ENCODE results near the gene OLA1. TPM values are rescaled to one million over a fixed set of nuclear protein-coding genes. Genes with fewer than 3 reads are reported as not detected.

OLA1 gene
- polyA plus RNA-seq, 1 experiment, result 36.7 TPM

DNA sequence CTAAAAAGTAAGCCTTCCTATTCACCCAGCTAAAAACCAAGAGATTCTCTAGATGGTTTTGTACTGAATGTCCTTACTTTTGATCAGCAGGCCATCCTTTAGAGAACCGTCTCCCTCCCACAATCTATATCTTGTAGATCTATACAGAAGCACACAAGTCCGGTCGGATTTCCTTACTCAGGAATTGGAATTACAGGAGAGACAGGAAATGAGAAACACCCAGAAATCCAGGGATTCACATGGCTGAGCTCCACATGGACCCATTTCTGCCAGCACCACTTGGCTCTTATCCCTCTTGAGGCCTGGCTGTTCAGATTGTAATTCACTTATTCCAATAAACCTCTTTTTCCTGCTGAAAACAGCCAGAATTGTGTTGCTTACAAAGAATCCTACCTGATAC, 4.5 kb downstream of the OLA1 start:
- Histone ChIP-seq H3K36me3 (ENCODE audit: control insufficient read depth, insufficient read depth, low read length) (peaks cover 2% of the 10 kb centered on the region; the same call in 1 of the 2 replicates), H3K4me3 (ENCODE audit: low read depth, low read length) (no peak overlapping the region), H3K27me3 (ENCODE audit: control insufficient read depth, insufficient read depth, low read length) (no peaks in the 10 kb centered on the region)
- ChIA-PET CTCF (no interaction called here), POLR2A (no interaction called here)
- DNase-seq (ENCODE audit: low read depth), result no peak
- TF ChIP-seq, protein P1, sequence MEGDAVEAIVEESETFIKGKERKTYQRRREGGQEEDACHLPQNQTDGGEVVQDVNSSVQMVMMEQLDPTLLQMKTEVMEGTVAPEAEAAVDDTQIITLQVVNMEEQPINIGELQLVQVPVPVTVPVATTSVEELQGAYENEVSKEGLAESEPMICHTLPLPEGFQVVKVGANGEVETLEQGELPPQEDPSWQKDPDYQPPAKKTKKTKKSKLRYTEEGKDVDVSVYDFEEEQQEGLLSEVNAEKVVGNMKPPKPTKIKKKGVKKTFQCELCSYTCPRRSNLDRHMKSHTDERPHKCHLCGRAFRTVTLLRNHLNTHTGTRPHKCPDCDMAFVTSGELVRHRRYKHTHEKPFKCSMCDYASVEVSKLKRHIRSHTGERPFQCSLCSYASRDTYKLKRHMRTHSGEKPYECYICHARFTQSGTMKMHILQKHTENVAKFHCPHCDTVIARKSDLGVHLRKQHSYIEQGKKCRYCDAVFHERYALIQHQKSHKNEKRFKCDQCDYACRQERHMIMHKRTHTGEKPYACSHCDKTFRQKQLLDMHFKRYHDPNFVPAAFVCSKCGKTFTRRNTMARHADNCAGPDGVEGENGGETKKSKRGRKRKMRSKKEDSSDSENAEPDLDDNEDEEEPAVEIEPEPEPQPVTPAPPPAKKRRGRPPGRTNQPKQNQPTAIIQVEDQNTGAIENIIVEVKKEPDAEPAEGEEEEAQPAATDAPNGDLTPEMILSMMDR (IDR thresholded peaks at IDR 0.05; ENCODE audit: insufficient read depth, low read depth, low read length), result no peak

DNA sequence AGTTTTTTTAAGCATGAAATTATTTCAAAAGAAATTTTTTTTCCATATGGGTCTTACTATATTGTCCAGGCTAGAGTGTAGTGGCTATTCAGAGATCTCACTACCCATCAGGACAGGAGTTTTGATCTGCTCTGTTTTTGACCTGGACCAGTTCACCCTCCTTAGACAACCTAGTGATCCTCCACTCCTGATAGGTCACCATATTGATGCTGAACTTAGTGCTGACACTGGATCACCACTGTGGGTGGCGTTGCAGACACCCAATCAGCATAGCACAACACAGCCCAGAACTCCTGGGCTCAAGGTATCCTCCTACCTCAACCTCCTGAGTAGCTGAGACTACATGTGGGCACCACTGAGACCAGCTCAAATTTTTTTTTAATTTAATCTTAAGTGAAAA, 8.2 kb downstream of the OLA1 start:
- Histone ChIP-seq H3K4me3 (ENCODE audit: low read depth, low read length) (no peak overlapping the region), H3K36me3 (ENCODE audit: control insufficient read depth, insufficient read depth, low read length) (peaks cover 2% of the 10 kb centered on the region; the same call in 1 of the 2 replicates), H3K27me3 (ENCODE audit: control insufficient read depth, insufficient read depth, low read length) (no peaks in the 10 kb centered on the region)
- TF ChIP-seq, protein P1 (IDR thresholded peaks at IDR 0.05; ENCODE audit: insufficient read depth, low read depth, low read length), result no peak
- CTCF ChIA-PET, result no interaction called here
- POLR2A ChIA-PET, result no interaction called here
- no peak for DNase-seq (ENCODE audit: low read depth)

DNA sequence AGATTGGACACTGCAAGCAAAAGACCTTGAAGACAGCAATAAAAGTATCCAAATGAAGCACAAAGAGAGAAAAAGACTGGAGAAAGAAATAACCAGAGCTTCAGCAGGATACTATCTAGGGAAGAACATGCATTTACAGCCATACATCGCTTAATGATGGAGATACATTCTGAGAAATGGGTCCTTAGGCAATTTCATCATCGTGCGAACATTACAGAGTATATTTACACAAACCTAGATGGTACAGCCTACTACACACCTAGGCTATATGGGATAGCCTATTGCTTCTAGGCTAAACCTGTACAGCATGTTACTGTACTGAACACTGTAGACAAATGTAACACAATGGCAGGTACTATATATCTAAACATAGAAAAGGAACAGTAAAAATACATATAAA, 11.9 kb downstream of the OLA1 start:
- ChIA-PET CTCF (interaction anchor here (1.1 to 1.4 kb wide), 3 partner anchors 9 to 13 kb away, joined by 3 to 4 read pairs (median 3); no protein-coding TSS in a partner anchor), POLR2A (no interaction called here)
- H3K27me3 ChIP-seq (ENCODE audit: control insufficient read depth, insufficient read depth, low read length), result no peaks in the 10 kb centered on the region
- TF ChIP-seq, protein P1 (IDR thresholded peaks at IDR 0.05; ENCODE audit: insufficient read depth, low read depth, low read length), result no peak
- no peaks in the 10 kb centered on the region for H3K36me3 ChIP-seq (ENCODE audit: control insufficient read depth, insufficient read depth, low read length)
- H3K4me3 ChIP-seq (ENCODE audit: low read depth, low read length), result no peak overlapping the region
- DNase-seq (ENCODE audit: low read depth), result no peak

DNA sequence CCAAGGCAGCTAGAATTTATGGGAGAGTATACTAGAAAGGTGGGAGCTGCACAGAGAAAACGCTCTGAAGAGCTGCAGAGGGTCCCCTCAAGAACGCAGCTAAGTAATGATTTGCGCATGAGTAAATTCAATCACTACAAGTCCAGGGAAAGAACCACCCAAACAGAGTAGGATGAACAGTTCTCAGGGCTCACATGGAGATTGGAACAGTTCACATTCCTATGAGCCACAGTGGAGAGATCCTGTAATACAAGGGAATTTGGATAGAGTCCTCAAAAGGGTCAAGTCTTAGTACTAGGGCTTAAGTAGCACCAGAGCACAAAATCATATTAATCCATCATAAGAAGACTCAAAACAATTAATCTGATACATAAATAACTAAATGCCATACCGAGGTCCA, 12.7 kb downstream of the OLA1 start:
- H3K4me3 ChIP-seq (ENCODE audit: low read depth, low read length), result no peak overlapping the region
- ChIA-PET CTCF (interaction anchor here (1.4 kb wide), 1 partner anchor 9 kb away, joined by 3 read pairs; no protein-coding TSS in a partner anchor), POLR2A (no interaction called here)
- no peak for DNase-seq (ENCODE audit: low read depth)
- no peaks in the 10 kb centered on the region for H3K36me3 ChIP-seq (ENCODE audit: control insufficient read depth, insufficient read depth, low read length)
- TF ChIP-seq, protein P1 (IDR thresholded peaks at IDR 0.05; ENCODE audit: insufficient read depth, low read depth, low read length), result no peak
- no peaks in the 10 kb centered on the region for H3K27me3 ChIP-seq (ENCODE audit: control insufficient read depth, insufficient read depth, low read length)

DNA sequence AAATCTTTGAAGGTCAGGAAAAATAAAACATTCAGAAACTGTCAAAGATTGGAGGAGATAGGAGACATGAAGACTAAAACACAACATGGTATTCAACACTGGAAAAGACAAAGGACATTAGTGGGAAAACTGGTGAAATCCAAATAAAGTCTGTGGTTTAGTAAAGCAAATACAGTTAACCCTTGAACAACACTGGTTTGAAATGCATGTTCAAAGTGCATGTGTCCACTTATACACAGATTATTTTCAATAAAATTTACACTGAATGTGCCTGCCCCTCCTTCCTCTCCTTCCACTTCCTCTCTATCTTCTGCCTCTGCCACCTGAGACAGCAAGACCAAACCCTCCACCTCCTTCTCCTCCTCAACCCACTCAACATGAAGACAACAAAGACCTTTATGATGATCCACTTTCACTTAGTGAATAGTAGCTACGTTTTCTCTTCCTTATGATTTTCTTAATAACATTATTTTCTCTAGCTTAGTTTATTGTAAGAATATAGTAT, 14.5 kb downstream of the OLA1 start:
- POLR2A ChIA-PET, result no interaction called here
- TF ChIP-seq, protein P1 (IDR thresholded peaks at IDR 0.05; ENCODE audit: insufficient read depth, low read depth, low read length), result no peak
- Histone ChIP-seq H3K36me3 (ENCODE audit: control insufficient read depth, insufficient read depth, low read length) (peaks cover 1% of the 10 kb centered on the region; the same call in 1 of the 2 replicates), H3K4me3 (ENCODE audit: low read depth, low read length) (no peak overlapping the region), H3K27me3 (ENCODE audit: control insufficient read depth, insufficient read depth, low read length) (no peaks in the 10 kb centered on the region)
- no peak for DNase-seq (ENCODE audit: low read depth)
- CTCF ChIA-PET, result no interaction called here

Measured in BJ (cell line).